H9 (cell line): ENCODE data around the gene GPR183. TPM values are rescaled to one million over a fixed set of nuclear protein-coding genes. Genes with fewer than 3 reads are reported as not detected.

Source experiments
- DNase-seq: peaks from one replicate; pipeline ENCODE4 v3.0.0-alpha.2; 2017
- H2AFZ ChIP-seq: one replicate; pipeline ENCODE4 v1.6.1; 2013; ENCODE audit warnings: mild to moderate bottlenecking, low read length, control low read depth, moderate library complexity
- H2AK5ac ChIP-seq: 2 replicates; pipeline ENCODE4 v1.6.1; 2013; ENCODE audit warnings: low read length, control low read depth, mixed read lengths; ENCODE audit not compliant: insufficient read length
- H2BK120ac ChIP-seq: one replicate; pipeline ENCODE4 v1.6.1; 2013; ENCODE audit warnings: low read depth, mild to moderate bottlenecking, low read length, control low read depth, inconsistent platforms; ENCODE audit not compliant: poor library complexity, severe bottlenecking
- H2BK12ac ChIP-seq: 2 replicates; pipeline ENCODE4 v1.6.1; 2013; ENCODE audit warnings: low read length, control low read depth, mixed read lengths, low read depth; ENCODE audit not compliant: insufficient read length
- H2BK15ac ChIP-seq: 2 replicates; pipeline ENCODE4 v1.6.1; 2013; ENCODE audit warnings: low read depth, low read length, control low read depth
- H2BK20ac ChIP-seq: one replicate; pipeline ENCODE4 v1.6.1; 2013; ENCODE audit warnings: low read depth, mild to moderate bottlenecking, low read length, control low read depth, inconsistent platforms; ENCODE audit not compliant: poor library complexity, severe bottlenecking
- H2BK5ac ChIP-seq: 2 replicates; pipeline ENCODE4 v1.6.1; 2013; ENCODE audit warnings: low read length, control low read depth, mixed read lengths; ENCODE audit not compliant: insufficient read length
- H3K14ac ChIP-seq: 2 replicates; pipeline ENCODE4 v1.6.1; 2013; ENCODE audit warnings: low read length, control low read depth; ENCODE audit not compliant: insufficient read depth
- H3K18ac ChIP-seq: 2 replicates; pipeline ENCODE4 v1.6.1; 2013; ENCODE audit warnings: low read depth, mild to moderate bottlenecking, mixed read lengths, low read length, control low read depth; ENCODE audit not compliant: insufficient read length
- H3K23ac ChIP-seq: 2 replicates; pipeline ENCODE4 v1.6.1; 2013; ENCODE audit warnings: low read length, control low read depth, mixed read lengths, low read depth; ENCODE audit not compliant: insufficient read length
- H3K23me2 ChIP-seq: 2 replicates; pipeline ENCODE4 v1.6.1; 2013; ENCODE audit warnings: low read depth, mild to moderate bottlenecking, mixed read lengths, low read length, control low read depth; ENCODE audit not compliant: insufficient read length, poor library complexity, severe bottlenecking
- H3K27ac ChIP-seq: 2 replicates; pipeline ENCODE4 v1.5.1; 2013; ENCODE audit warnings: low read length, control low read depth, mixed read lengths, low read depth; ENCODE audit not compliant: insufficient read length
- H3K27me3 ChIP-seq: 2 replicates; pipeline ENCODE4 v1.6.1; 2013; ENCODE audit warnings: low read length, control low read depth, inconsistent platforms; ENCODE audit not compliant: insufficient read depth
- H3K4ac ChIP-seq: 2 replicates; pipeline ENCODE4 v1.6.1; 2013; ENCODE audit warnings: low read depth, mild to moderate bottlenecking, control low read depth, inconsistent platforms, low read length, moderate library complexity
- H3K4me1 ChIP-seq: 2 replicates; pipeline ENCODE4 v1.6.1; 2013; ENCODE audit warnings: low read length, control low read depth, inconsistent platforms; ENCODE audit not compliant: insufficient read depth
- H3K4me2 ChIP-seq: 2 replicates; pipeline ENCODE4 v1.6.1; 2013; ENCODE audit warnings: low read length, control low read depth, mixed read lengths; ENCODE audit not compliant: insufficient read length, insufficient read depth
- H3K56ac ChIP-seq: 2 replicates; pipeline ENCODE4 v1.6.1; 2013; ENCODE audit warnings: low read depth, mild to moderate bottlenecking, mixed read lengths, low read length, control low read depth; ENCODE audit not compliant: insufficient read length
- H3K79me1 ChIP-seq: 2 replicates; pipeline ENCODE4 v1.6.1; 2013; ENCODE audit warnings: low read depth, mild to moderate bottlenecking, moderate library complexity, low read length, control low read depth, inconsistent platforms; ENCODE audit not compliant: insufficient read depth, poor library complexity, severe bottlenecking
- H3K79me2 ChIP-seq: 2 replicates; pipeline ENCODE4 v1.6.1; 2013; ENCODE audit warnings: low read length, control low read depth, inconsistent platforms; ENCODE audit not compliant: insufficient read depth
- H3K9ac ChIP-seq: 2 replicates; pipeline ENCODE4 v1.6.1; 2013; ENCODE audit warnings: low read length, control low read depth, mixed read lengths; ENCODE audit not compliant: insufficient read length; ENCODE audit errors: extremely low read depth
- H3K9me3 ChIP-seq: one replicate; pipeline ENCODE4 v1.6.1; 2013; ENCODE audit warnings: low read depth, low read length, inconsistent platforms; ENCODE audit not compliant: control insufficient read depth
- H3T11ph ChIP-seq: one replicate; pipeline ENCODE4 v1.6.1; 2013; ENCODE audit warnings: mild to moderate bottlenecking, low read length, control low read depth, inconsistent platforms
- H4K20me1 ChIP-seq: one replicate; pipeline ENCODE4 v1.6.1; 2013; ENCODE audit not compliant: control insufficient read depth, insufficient read length, insufficient read depth
- H4K5ac ChIP-seq: 2 replicates; pipeline ENCODE4 v1.6.1; 2013; ENCODE audit warnings: low read depth, mild to moderate bottlenecking, mixed read lengths, low read length, control low read depth; ENCODE audit not compliant: insufficient read length
- H4K8ac ChIP-seq: replicated peaks from 2 replicates; pipeline ENCODE4 v1.6.1; 2013; ENCODE audit warnings: low read length, control low read depth, mixed read lengths, low read depth; ENCODE audit not compliant: insufficient read length
- H4K91ac ChIP-seq: 2 replicates; pipeline ENCODE4 v1.6.1; 2013; ENCODE audit warnings: low read depth, mild to moderate bottlenecking, moderate library complexity, mixed read lengths, low read length, control low read depth; ENCODE audit not compliant: insufficient read length
- H3K27ac Mint-ChIP-seq, 3 experiments: 2 replicates in 2 of 3; 3 replicates in 1 of 3; pipeline ENCODE4 v1.8.0; 2020 to 2021; ENCODE audit warnings: mixed read lengths in 3 of 3, mild to moderate bottlenecking in 1 of 3, moderate library complexity in 1 of 3
- H3K27me3 Mint-ChIP-seq: 2 replicates; pipeline ENCODE4 v1.8.0; 2021; ENCODE audit warnings: low read depth, mild to moderate bottlenecking, moderate library complexity, mixed read lengths
- H3K36me3 Mint-ChIP-seq, 3 experiments: 2 replicates in 2 of 3; 3 replicates in 1 of 3; pipeline ENCODE4 v1.8.0; 2020 to 2021; ENCODE audit warnings: low read depth in 3 of 3, mixed read lengths in 3 of 3; ENCODE audit not compliant: insufficient read depth in 1 of 3
- H3K4me1 Mint-ChIP-seq, 2 experiments: 2 replicates each; pipeline ENCODE4 v1.8.0; 2020; ENCODE audit warnings: mixed read lengths in 2 of 2
- H3K4me3 Mint-ChIP-seq, 2 experiments: 2 replicates in 1 of 2; 3 replicates in 1 of 2; pipeline ENCODE4 v1.8.0; 2020 to 2021; ENCODE audit warnings: mild to moderate bottlenecking in 2 of 2, mixed read lengths in 2 of 2, moderate library complexity in 1 of 2
- H3K9me3 Mint-ChIP-seq, 2 experiments: 2 replicates in 1 of 2; 3 replicates in 1 of 2; pipeline ENCODE4 v1.8.0; 2020; ENCODE audit warnings: mild to moderate bottlenecking in 2 of 2, mixed read lengths in 2 of 2, moderate library complexity in 1 of 2
- WGBS: extraction: QIAGEN DNeasy Blood & Tissue Kit; methylation state at CpG from one replicate; pipeline ENCODE4 v1.1.7; 2013; ENCODE audit warnings: missing lambda C conversion rate, low lambda C conversion rate, mixed read lengths; ENCODE audit not compliant: insufficient read length; ENCODE audit errors: extremely low coverage; 5-methylcytosine and 5-hydroxymethylcytosine counted together
- total RNA-seq: library from RNA; stranded (reverse); gene quantifications from 2 replicates; pipeline ENCODE4 v1.2.1, GENCODE V29; 2021
- TF ChIP-seq, protein P1 (sequence below): fragments of 200-600 bp; sonication (generic); conservative IDR thresholded peaks from 3 replicates; pipeline ENCODE4 v1.8.0; 2021; ENCODE audit warnings: antibody characterized with exemption, mild to moderate bottlenecking

GPR183 gene
- total RNA-seq, 1 experiment from 2014 or later = not detected

DNA sequence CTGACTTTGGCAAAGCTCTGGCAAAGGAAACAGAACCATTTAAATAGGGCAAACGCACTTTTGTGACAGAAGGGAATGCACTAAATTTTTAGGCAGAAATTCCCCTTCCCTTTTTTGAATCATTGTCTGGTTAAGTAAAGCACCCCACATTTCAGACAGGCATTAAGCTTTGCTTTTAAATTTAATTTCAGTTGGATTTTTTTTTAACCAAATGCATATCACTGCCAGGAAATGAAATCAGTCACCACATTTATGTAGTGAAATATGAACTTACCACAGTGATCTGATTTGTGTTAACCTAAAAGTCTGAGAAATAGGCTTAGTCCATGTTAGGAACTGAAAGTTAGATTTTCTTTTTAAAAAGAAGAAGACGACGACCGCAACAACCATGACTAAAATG, 10.8 kb downstream of the GPR183 start:
- no peak overlapping the region for H3K9ac ChIP-seq
- no peaks in the 10 kb centered on the region for H3K9me3 ChIP-seq
- H2BK20ac ChIP-seq = no peak overlapping the region
- Mint-ChIP-seq H3K27me3 (no peaks in the 10 kb centered on the region; the same call in 1 of the 2 replicates), H3K4me1 (peaks cover 2 to 5% of the 10 kb centered on the region in 2 experiments; a peak in 2 of 4 replicates), H3K9me3 (no peaks in the 10 kb centered on the region), H3K27ac (no peak overlapping the region), H3K4me3 (no peak overlapping the region), H3K36me3 (no peaks in the 10 kb centered on the region)
- H3K79me2 ChIP-seq = no peaks in the 10 kb centered on the region
- no peak overlapping the region for H4K91ac ChIP-seq
- H3K27ac ChIP-seq = no peak overlapping the region
- DNase-seq = no peak
- no peaks in the 10 kb centered on the region for H3K4me1 ChIP-seq
- H2BK120ac ChIP-seq = no peak overlapping the region
- no peak overlapping the region for H3K4me2 ChIP-seq
- no CpG with 5 or more reads among the region's 4 CpGs for WGBS
- H3K79me1 ChIP-seq = no peaks in the 10 kb centered on the region
- H4K20me1 ChIP-seq = no peaks in the 10 kb centered on the region
- no peaks in the 10 kb centered on the region for H3K23me2 ChIP-seq
- no peak overlapping the region for H3K14ac ChIP-seq
- no peak overlapping the region for H4K8ac ChIP-seq
- H2BK15ac ChIP-seq = no peak overlapping the region
- H2BK12ac ChIP-seq = no peak overlapping the region
- H2BK5ac ChIP-seq = no peak overlapping the region
- no peak overlapping the region for H2AFZ ChIP-seq
- no peak overlapping the region for H3K56ac ChIP-seq
- no peak overlapping the region for H3K4ac ChIP-seq
- no peak overlapping the region for H4K5ac ChIP-seq
- H2AK5ac ChIP-seq = no peak overlapping the region
- H3T11ph ChIP-seq = no peak overlapping the region
- H3K18ac ChIP-seq = no peak overlapping the region
- H3K27me3 ChIP-seq = no peaks in the 10 kb centered on the region
- no peak overlapping the region for H3K23ac ChIP-seq
- TF ChIP-seq, protein P1, sequence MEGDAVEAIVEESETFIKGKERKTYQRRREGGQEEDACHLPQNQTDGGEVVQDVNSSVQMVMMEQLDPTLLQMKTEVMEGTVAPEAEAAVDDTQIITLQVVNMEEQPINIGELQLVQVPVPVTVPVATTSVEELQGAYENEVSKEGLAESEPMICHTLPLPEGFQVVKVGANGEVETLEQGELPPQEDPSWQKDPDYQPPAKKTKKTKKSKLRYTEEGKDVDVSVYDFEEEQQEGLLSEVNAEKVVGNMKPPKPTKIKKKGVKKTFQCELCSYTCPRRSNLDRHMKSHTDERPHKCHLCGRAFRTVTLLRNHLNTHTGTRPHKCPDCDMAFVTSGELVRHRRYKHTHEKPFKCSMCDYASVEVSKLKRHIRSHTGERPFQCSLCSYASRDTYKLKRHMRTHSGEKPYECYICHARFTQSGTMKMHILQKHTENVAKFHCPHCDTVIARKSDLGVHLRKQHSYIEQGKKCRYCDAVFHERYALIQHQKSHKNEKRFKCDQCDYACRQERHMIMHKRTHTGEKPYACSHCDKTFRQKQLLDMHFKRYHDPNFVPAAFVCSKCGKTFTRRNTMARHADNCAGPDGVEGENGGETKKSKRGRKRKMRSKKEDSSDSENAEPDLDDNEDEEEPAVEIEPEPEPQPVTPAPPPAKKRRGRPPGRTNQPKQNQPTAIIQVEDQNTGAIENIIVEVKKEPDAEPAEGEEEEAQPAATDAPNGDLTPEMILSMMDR = no peak
